Measurements from ENCODE around the gene SLF2. TPM values are rescaled to one million over a fixed set of nuclear protein-coding genes. Genes with fewer than 3 reads are reported as not detected.

The SLF2 gene
- total and polyA plus RNA-seq, 8 donors, result 2.3 to 49.9 (median 14.4) TPM

DNA sequence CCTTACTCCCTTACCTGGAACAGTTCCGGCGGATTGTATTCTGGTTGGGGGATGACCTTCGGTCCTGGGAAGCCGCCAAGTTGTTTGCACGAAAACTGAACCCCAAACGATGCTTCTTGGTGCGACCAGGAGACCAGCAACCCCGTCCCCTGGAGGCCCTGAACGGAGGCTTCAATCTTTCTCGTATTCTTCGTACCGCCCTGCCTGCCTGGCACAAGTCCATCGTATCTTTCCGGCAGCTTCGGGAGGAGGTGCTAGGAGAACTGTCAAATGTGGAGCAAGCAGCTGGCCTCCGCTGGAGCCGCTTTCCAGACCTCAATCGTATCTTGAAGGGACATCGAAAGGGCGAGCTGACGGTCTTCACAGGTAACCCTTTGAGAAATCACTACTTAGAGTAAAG is 76.3 kb downstream of the SLF2 start:
- Histone ChIP-seq H3K9me3 (no peaks in the 10 kb centered on the region), H3K4me3 (peak overlapping the region in 1 of 4 donors; percentile 94), H3K4me1 (peaks cover 21 to 52% (median 44%) of the 10 kb centered on the region in 4 donors), H3K27me3 (no peaks in the 10 kb centered on the region), H3K36me3 (peaks cover 22 to 63% (median 56%) of the 10 kb centered on the region in 4 donors), H3K27ac (no peak overlapping the region)
- no peak for DNase-seq
- no peak for TF ChIP-seq EP300 (IDR thresholded peaks at IDR 0.05)
- no peak for TF ChIP-seq CTCF (IDR thresholded peaks at IDR 0.05)
- TF ChIP-seq POLR2AphosphoS5 (IDR thresholded peaks at IDR 0.05), result no peak
- no peak for TF ChIP-seq POLR2A (IDR thresholded peaks at IDR 0.05)
- 86 to 93% (median 88%) methylated on average over 21 of the region's 21 CpGs for WGBS, 5 donors
- intact Hi-C loops (cut with DNase I; ENCODE audit: low total_unique reads), result no loop called here

DNA sequence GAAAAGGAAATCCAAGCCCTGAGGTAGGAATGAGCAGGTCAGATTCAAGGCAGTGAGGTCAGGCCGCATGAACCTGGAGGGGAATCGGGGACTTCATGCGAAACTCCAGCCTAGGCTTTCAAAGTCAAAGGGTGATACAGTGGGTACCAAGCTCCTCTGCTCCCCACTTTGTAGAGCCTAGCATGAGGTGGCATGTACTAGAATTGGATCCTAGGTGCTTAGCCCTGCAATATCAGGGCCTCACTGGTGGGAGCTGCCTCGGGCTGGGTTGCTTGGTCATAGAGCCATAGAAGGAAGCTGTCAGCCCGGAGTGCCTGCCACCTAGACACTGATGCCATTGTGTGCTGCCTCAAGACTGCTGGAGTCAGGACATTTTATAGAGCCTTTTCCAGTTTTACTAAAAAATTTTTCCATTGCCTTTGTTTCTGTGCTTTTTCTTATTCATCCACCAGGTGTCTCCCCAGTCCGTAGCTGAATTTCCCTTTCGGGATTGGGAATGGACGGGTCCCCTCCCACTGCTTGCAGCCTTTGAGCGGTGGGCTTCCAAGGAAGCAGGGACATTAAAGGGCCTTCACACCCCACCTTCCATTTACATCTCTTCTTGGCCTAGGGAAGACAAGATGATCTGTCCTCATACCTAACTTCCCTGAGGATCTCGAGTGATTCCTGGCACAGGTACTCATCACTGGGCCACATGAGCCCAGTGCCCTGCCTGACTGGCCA is 81.4 kb downstream of the SLF2 start:
- DNase-seq, result peak in 1 of 2 donors; percentile 76
- no peaks in the 10 kb centered on the region for H3K9me3 ChIP-seq
- no peak overlapping the region for H3K4me3 ChIP-seq
- H3K4me1 ChIP-seq, result peaks cover 20 to 44% (median 31%) of the 10 kb centered on the region in 4 donors
- TF ChIP-seq POLR2AphosphoS5 (IDR thresholded peaks at IDR 0.05) (no peak), CTCF (IDR thresholded peaks at IDR 0.05) (peak in 5 of 7 experiments; percentile 51 to 78 (median 63))
- 49 to 61% (median 53%) methylated on average over 10 of the region's 10 CpGs for WGBS, 5 donors
- H3K36me3 ChIP-seq, result peaks cover 22 to 49% (median 43%) of the 10 kb centered on the region in 4 donors
- intact Hi-C loops (cut with DNase I; ENCODE audit: low total_unique reads), result loop anchor here (2.0 kb wide), 1 partner anchor 21 kb away; no protein-coding TSS in a partner anchor
- no peaks in the 10 kb centered on the region for H3K27me3 ChIP-seq
- no peak overlapping the region for H3K27ac ChIP-seq

- H3K9me3 ChIP-seq, result no peaks in the 10 kb centered on the region
- TF ChIP-seq POLR2A (IDR thresholded peaks at IDR 0.05) (no peak), CTCF (IDR thresholded peaks at IDR 0.05) (no peak), EP300 (IDR thresholded peaks at IDR 0.05) (no peak), POLR2AphosphoS5 (IDR thresholded peaks at IDR 0.05) (no peak)
- WGBS, 5 donors, result 58 to 72% (median 63%) methylated on average over 6 of the region's 6 CpGs
- intact Hi-C loops (cut with DNase I; ENCODE audit: low total_unique reads), result loop anchor here (2.0 kb wide), 1 partner anchor 20 kb away; no protein-coding TSS in a partner anchor
- H3K27me3 ChIP-seq, result no peaks in the 10 kb centered on the region
- no peak overlapping the region for H3K4me3 ChIP-seq
- no peak for DNase-seq
- peaks cover 22 to 39% (median 33%) of the 10 kb centered on the region in 4 donors for H3K36me3 ChIP-seq
- no peak overlapping the region for H3K27ac ChIP-seq
- H3K4me1 ChIP-seq, result peaks cover 21 to 37% (median 26%) of the 10 kb centered on the region in 4 donors
Measured at GRCh38 chr10:100995181-100995580, 82.4 kb downstream of the SLF2 start.

DNA sequence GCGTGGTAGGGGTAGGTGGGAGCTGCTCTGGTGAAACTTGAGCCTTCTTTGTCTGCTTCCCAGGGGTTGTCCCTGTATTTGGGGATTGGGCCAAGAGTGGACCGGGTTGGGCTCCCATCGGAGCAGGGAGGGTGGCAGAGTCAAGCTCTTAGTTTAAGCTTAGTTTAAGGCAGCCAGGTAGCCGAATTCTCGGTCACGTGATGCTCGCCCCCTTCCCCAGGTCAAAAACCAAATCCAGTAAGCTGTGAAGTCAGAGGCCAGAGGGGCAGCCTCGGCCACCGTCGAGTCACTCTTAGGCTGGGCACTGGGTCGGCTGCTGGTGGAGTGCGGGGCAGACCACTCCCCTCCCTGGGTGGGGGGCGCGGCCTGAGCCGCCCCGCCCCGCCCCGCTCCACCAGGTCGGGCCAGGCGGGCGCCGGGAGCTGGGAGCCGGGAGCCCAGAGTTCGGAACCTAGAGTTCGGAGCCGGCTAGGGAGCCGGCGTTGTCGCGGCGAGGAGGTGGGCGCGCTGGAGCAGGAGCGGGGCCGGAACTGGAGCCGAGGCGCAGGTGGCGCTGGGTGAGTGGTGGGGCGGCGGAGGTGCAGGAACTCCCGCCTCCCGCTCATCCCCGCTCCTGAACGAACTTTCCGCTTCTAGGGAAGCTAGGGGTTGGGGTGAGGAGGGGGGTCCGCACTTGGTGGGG is 84.1 kb downstream of the SLF2 start:
- peaks cover 14 to 23% (median 17%) of the 10 kb centered on the region in 4 donors for H3K36me3 ChIP-seq
- peak; percentile 49 to 77 for DNase-seq
- no peak for TF ChIP-seq EP300 (IDR thresholded peaks at IDR 0.05)
- TF ChIP-seq CTCF (IDR thresholded peaks at IDR 0.05), result no peak
- no peak for TF ChIP-seq POLR2AphosphoS5 (IDR thresholded peaks at IDR 0.05)
- no peak for TF ChIP-seq POLR2A (IDR thresholded peaks at IDR 0.05)
- H3K4me1 ChIP-seq, result peaks cover 36 to 51% (median 41%) of the 10 kb centered on the region in 4 donors
- H3K4me3 ChIP-seq, result peak overlapping the region; percentile 68 to 89 (median 88)
- H3K27me3 ChIP-seq, result no peaks in the 10 kb centered on the region
- peak overlapping the region; percentile 97 to 100 (median 100) for H3K27ac ChIP-seq
- WGBS, 5 donors, result 2 to 6% (median 4%) methylated on average over 14 to 46 of the region's 46 CpGs
- intact Hi-C loops (cut with DNase I; ENCODE audit: low total_unique reads), result no loop called here
- no peaks in the 10 kb centered on the region for H3K9me3 ChIP-seq

Data from stomach (tissue), 9 donors.